Calu3 (cell line): ENCODE measurements around the gene KCNMB2. TPM values are rescaled to one million over a fixed set of nuclear protein-coding genes. Genes with fewer than 3 reads are reported as not detected.

Experiments
- BruUV-seq: library from RNA; stranded (reverse); fragments of 400-500 nt; replicated peaks from 2 replicates; lab custom pipeline; 2021; lab: Mats Ljungman, UMichigan
- CTCF ChIA-PET: fragments of 300-600 bp; sonication (Branson Sonifier 250); formaldehyde crosslinking; loops from one replicate; lab custom pipeline; 2022; ENCODE audit warnings: antibody characterized with exemption; lab: Charles Lee
- DNase-seq: peaks from one replicate; pipeline ENCODE4 v3.0.0; 2022
- H3K27ac Mint-ChIP-seq: one replicate; pipeline ENCODE4 v1.8.0; 2022; ENCODE audit warnings: mixed read lengths; ENCODE audit not compliant: unreplicated experiment
- H3K27me3 Mint-ChIP-seq: one replicate; pipeline ENCODE4 v1.8.0; 2022; ENCODE audit warnings: mixed read lengths; ENCODE audit not compliant: unreplicated experiment
- H3K36me3 Mint-ChIP-seq: one replicate; pipeline ENCODE4 v1.8.0; 2022; ENCODE audit warnings: mild to moderate bottlenecking, moderate library complexity, mixed read lengths; ENCODE audit not compliant: insufficient read depth, unreplicated experiment
- H3K4me1 Mint-ChIP-seq: one replicate; pipeline ENCODE4 v1.8.0; 2022; ENCODE audit warnings: mild to moderate bottlenecking, low read depth, mixed read lengths; ENCODE audit not compliant: unreplicated experiment
- H3K4me3 Mint-ChIP-seq: one replicate; pipeline ENCODE4 v1.8.0; 2022; ENCODE audit warnings: mild to moderate bottlenecking, low read depth, moderate library complexity, mixed read lengths; ENCODE audit not compliant: unreplicated experiment
- H3K9me3 Mint-ChIP-seq: one replicate; pipeline ENCODE4 v1.8.0; 2022; ENCODE audit warnings: low read depth, mixed read lengths; ENCODE audit not compliant: unreplicated experiment
- intact Hi-C: fragments of 100-400 bp; cut with micrococcal nuclease; formaldehyde crosslinking; loops from one replicate; pipeline ENCODE4 v1.10.0; 2022; ENCODE audit not compliant: unreplicated experiment
- total RNA-seq: library from RNA; stranded (reverse); gene quantifications from 2 replicates; pipeline ENCODE4 v1.2.3, GENCODE V29; 2022
- TF ChIP-seq, protein P1 (sequence below): fragments of 200-600 bp; IDR thresholded peaks from one replicate; pipeline ENCODE4 v1.8.0; 2022; ENCODE audit warnings: antibody characterized with exemption; ENCODE audit not compliant: unreplicated experiment

KCNMB2 gene
- total RNA-seq, 1 experiment from 2014 or later, result not detected

DNA sequence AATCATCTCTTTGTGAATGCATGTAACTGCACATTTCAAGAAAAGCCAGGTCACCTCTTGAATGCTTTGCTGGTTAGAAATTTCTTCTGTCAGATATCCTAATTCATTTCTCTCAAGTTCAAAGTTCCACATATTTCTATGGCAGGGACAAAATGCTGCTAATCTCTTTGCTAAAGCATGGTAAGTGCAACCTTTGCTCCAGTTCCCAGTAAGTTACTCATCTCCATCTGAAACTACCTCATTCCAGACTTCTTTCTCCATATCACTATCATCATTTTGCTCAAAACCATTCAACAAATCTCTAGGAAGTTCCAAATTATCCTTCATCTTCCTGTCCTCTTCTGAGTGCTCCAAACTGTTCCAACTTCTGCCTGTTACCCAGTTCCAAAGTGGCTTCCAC, 304.8 kb downstream of the KCNMB2 start:
- no peak overlapping the region for H3K27ac Mint-ChIP-seq
- intact Hi-C loops, result no loop called here
- H3K4me1 Mint-ChIP-seq, result no peaks in the 10 kb centered on the region
- H3K36me3 Mint-ChIP-seq, result no peaks in the 10 kb centered on the region
- TF ChIP-seq, protein P1, sequence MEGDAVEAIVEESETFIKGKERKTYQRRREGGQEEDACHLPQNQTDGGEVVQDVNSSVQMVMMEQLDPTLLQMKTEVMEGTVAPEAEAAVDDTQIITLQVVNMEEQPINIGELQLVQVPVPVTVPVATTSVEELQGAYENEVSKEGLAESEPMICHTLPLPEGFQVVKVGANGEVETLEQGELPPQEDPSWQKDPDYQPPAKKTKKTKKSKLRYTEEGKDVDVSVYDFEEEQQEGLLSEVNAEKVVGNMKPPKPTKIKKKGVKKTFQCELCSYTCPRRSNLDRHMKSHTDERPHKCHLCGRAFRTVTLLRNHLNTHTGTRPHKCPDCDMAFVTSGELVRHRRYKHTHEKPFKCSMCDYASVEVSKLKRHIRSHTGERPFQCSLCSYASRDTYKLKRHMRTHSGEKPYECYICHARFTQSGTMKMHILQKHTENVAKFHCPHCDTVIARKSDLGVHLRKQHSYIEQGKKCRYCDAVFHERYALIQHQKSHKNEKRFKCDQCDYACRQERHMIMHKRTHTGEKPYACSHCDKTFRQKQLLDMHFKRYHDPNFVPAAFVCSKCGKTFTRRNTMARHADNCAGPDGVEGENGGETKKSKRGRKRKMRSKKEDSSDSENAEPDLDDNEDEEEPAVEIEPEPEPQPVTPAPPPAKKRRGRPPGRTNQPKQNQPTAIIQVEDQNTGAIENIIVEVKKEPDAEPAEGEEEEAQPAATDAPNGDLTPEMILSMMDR, result no peak
- BruUV-seq, result no TSS peak
- CTCF ChIA-PET, result no interaction called here
- no peak for DNase-seq
- H3K4me3 Mint-ChIP-seq, result no peak overlapping the region
- H3K27me3 Mint-ChIP-seq, result no peaks in the 10 kb centered on the region
- peaks cover 18% of the 10 kb centered on the region for H3K9me3 Mint-ChIP-seq

DNA sequence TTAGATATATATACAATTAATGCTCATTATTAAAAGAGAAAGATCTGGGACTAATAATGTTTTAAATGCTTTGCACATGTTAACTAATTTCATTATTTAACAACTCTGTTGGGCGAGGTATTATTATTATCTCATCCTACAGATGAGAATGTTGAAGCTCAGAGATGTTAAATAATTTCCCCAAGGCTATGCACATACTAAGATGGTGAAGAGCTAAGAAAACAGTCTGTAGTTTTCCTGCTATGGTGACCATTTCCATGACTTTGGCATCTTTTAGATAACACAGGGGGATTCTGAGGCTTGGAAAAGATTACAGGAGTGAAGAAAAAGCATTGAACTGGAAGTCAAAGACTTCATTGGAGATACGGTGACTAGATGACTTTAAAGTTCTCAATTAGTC, 308.7 kb downstream of the KCNMB2 start:
- no TSS peak for BruUV-seq
- intact Hi-C loops, result no loop called here

DNA sequence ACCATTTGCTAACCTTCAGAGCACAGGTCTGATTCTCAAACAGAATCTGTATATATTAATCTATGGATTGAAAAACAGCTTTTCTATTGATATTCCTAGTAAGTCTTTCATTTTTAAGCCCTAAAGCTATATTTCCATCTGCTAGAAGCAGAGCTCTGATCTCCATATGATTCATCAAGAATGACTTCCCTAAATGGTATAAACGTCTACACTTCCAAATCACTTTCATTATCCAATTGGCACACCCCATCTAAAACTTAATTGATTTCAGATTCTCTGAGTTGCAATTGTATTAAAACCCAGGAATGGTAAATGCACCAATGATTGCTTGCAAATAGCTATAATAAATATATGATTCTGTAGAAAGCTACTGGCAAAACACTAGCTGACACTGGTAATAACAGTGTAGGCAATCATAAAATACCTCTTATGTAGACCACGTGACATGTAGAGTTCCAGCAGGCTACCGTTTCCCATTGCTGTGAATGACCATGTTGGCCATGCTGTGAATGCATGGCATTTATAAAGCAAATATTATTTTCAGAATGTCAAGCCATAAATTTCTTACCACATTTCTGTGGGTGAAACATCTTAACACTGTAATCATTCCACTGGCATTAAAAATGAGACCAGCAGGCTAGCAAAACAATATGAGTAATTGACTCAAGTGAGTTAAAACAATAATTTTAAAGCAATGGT, 309.3 kb downstream of the KCNMB2 start:
- TF ChIP-seq, protein P1, result no peak
- Mint-ChIP-seq H3K9me3 (peaks cover 21% of the 10 kb centered on the region), H3K27ac (no peak overlapping the region), H3K36me3 (no peaks in the 10 kb centered on the region), H3K4me1 (no peaks in the 10 kb centered on the region), H3K4me3 (no peak overlapping the region), H3K27me3 (no peaks in the 10 kb centered on the region)
- intact Hi-C loops, result no loop called here
- no peak for DNase-seq
- CTCF ChIA-PET, result interaction anchor here (0.7 kb wide), 1 partner anchor 108 kb away, joined by 3 read pairs; no protein-coding TSS in a partner anchor
- BruUV-seq, result no TSS peak

More for the DNA sequence above, 308.7 kb downstream of the KCNMB2 start:
- no peak for DNase-seq
- Mint-ChIP-seq H3K9me3 (peaks cover 18% of the 10 kb centered on the region), H3K4me3 (no peak overlapping the region), H3K4me1 (no peaks in the 10 kb centered on the region), H3K27me3 (no peaks in the 10 kb centered on the region), H3K27ac (no peak overlapping the region), H3K36me3 (no peaks in the 10 kb centered on the region)
- CTCF ChIA-PET, result no interaction called here
- TF ChIP-seq, protein P1, result no peak

DNA sequence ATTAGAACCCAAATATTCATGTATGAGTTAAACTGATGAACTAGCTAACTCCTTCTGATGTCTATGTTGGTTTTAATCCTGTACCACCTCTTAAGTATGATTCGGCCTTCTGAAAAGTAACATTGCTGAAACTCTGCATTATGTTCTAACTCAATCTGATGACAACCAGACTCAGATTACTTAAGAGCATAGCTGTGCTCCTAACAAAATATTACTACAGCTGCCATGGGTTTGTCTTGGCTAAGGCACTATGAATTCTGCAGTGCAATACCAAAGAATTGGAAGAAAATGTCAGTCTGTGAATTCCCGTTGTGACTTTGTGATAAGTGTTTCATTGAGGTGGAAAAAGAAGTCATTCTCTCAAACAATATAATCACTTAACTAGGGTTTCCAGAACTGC, 311.0 kb downstream of the KCNMB2 start:
- no peaks in the 10 kb centered on the region for H3K36me3 Mint-ChIP-seq
- no peak overlapping the region for H3K27ac Mint-ChIP-seq
- H3K9me3 Mint-ChIP-seq, result peaks cover 15% of the 10 kb centered on the region
- no peak overlapping the region for H3K4me3 Mint-ChIP-seq
- H3K4me1 Mint-ChIP-seq, result no peaks in the 10 kb centered on the region
- intact Hi-C loops, result no loop called here
- no TSS peak for BruUV-seq
- DNase-seq, result no peak
- TF ChIP-seq, protein P1, result no peak
- CTCF ChIA-PET, result no interaction called here
- H3K27me3 Mint-ChIP-seq, result no peaks in the 10 kb centered on the region
